OCI-LY7 (cell line): ENCODE results near the gene PGC. TPM values are rescaled to one million over a fixed set of nuclear protein-coding genes. Genes with fewer than 3 reads are reported as not detected.

Experiments
- BruUV-seq: library from RNA; stranded (reverse); fragments of 400-500 nt; replicated peaks from 2 replicates; lab custom pipeline; 2021; lab: Mats Ljungman, UMichigan
- CTCF ChIA-PET: fragments of 300-600 bp; sonication (Branson Sonifier 250); formaldehyde crosslinking; loops from one replicate; lab custom pipeline; 2022; ENCODE audit warnings: antibody characterized with exemption; ENCODE audit not compliant: unreplicated experiment; lab: Charles Lee
- POLR2A ChIA-PET: fragments of 300-600 bp; sonication (Branson Sonifier 250); formaldehyde crosslinking; loops from one replicate; lab custom pipeline; 2022; ENCODE audit warnings: antibody characterized with exemption; lab: Charles Lee
- DNase-seq: peaks from one replicate; pipeline ENCODE4 v3.0.0-alpha.2; 2015; ENCODE audit warnings: low spot score
- H2AFZ ChIP-seq: fragments of 200-600 bp; sonication (generic), shearing (Covaris generic); 2 replicates; pipeline ENCODE4 v1.6.1; 2014; ENCODE audit warnings: mild to moderate bottlenecking, antibody characterized with exemption, low read length, moderate library complexity
- H3K27ac ChIP-seq: fragments of 200-600 bp; sonication (generic); 2 replicates; pipeline ENCODE4 v1.5.1; 2014; ENCODE audit warnings: mixed run types, low read depth, mild to moderate bottlenecking, moderate library complexity, low read length, inconsistent platforms; ENCODE audit not compliant: poor library complexity, severe bottlenecking
- H3K36me3 ChIP-seq: fragments of 200-600 bp; sonication (generic); 2 replicates; pipeline ENCODE4 v1.6.1; 2014; ENCODE audit warnings: mild to moderate bottlenecking, antibody characterized with exemption, low read length, moderate library complexity, mixed read lengths; ENCODE audit not compliant: insufficient read depth
- H3K4me1 ChIP-seq: fragments of 200-600 bp; sonication (generic); 2 replicates; pipeline ENCODE4 v1.5.1; 2014; ENCODE audit warnings: mild to moderate bottlenecking, low read length; ENCODE audit not compliant: insufficient read depth, poor library complexity, severe bottlenecking
- H3K4me2 ChIP-seq: fragments of 200-600 bp; sonication (generic); 2 replicates; pipeline ENCODE4 v1.6.1; 2014; ENCODE audit warnings: mild to moderate bottlenecking, low read length
- H3K4me3 ChIP-seq: fragments of 200-600 bp; sonication (generic); 2 replicates; pipeline ENCODE4 v1.5.1; 2014; ENCODE audit warnings: mild to moderate bottlenecking, low read depth, low read length; ENCODE audit not compliant: poor library complexity, severe bottlenecking
- H3K79me2 ChIP-seq: fragments of 200-600 bp; sonication (generic); 2 replicates; pipeline ENCODE4 v1.6.1; 2016; ENCODE audit warnings: low read depth, mild to moderate bottlenecking, low read length, moderate library complexity, mixed read lengths; ENCODE audit not compliant: insufficient read depth
- H3K9me2 ChIP-seq: fragments of 200-600 bp; sonication (generic); 2 replicates; pipeline ENCODE4 v1.6.1; 2016; ENCODE audit warnings: mild to moderate bottlenecking, low read length, mixed read lengths; ENCODE audit not compliant: insufficient read depth
- H3K9me3 ChIP-seq: fragments of 200-600 bp; sonication (generic); 2 replicates; pipeline ENCODE4 v1.6.1; 2014; ENCODE audit warnings: mild to moderate bottlenecking, mixed run types, low read length, mixed read lengths
- H4K20me1 ChIP-seq: fragments of 200-600 bp; sonication (generic); 2 replicates; pipeline ENCODE4 v1.6.1; 2014; ENCODE audit warnings: mild to moderate bottlenecking, antibody characterized with exemption, low read length, moderate library complexity, mixed read lengths; ENCODE audit not compliant: insufficient read depth
- EZH2phosphoT487 ChIP-seq: fragments of 200-600 bp; sonication (generic); IDR thresholded peaks from 2 replicates; pipeline ENCODE4 v1.6.1; 2018; ENCODE audit warnings: low read depth, borderline replicate concordance, mild to moderate bottlenecking, mixed run types, antibody characterized with exemption, low read length, moderate library complexity, mixed read lengths
- intact Hi-C: fragments of 100-400 bp; cut with micrococcal nuclease; formaldehyde crosslinking; loops from one replicate; pipeline ENCODE4 v1.10.0; 2022; ENCODE audit not compliant: unreplicated experiment
- total RNA-seq, 2 experiments: library from RNA; depleted of rRNA in 1 of 2; stranded (reverse); fragments of >200 nt in 1 of 2; shearing (Covaris generic) in 1 of 2; gene quantifications; 2 replicates each; pipeline ENCODE4 v1.2.3, GENCODE V29; 2014 to 2022
- TF ChIP-seq, protein P1 (sequence below): fragments of 200-600 bp; sonication (generic); conservative IDR thresholded peaks from 2 replicates; pipeline ENCODE4 v1.5.1; 2014; ENCODE audit warnings: mild to moderate bottlenecking, antibody characterized with exemption, low read length, moderate library complexity, mixed read lengths

PGC gene
- total RNA-seq, 2 experiments from 2014 or later = not detected

DNA sequence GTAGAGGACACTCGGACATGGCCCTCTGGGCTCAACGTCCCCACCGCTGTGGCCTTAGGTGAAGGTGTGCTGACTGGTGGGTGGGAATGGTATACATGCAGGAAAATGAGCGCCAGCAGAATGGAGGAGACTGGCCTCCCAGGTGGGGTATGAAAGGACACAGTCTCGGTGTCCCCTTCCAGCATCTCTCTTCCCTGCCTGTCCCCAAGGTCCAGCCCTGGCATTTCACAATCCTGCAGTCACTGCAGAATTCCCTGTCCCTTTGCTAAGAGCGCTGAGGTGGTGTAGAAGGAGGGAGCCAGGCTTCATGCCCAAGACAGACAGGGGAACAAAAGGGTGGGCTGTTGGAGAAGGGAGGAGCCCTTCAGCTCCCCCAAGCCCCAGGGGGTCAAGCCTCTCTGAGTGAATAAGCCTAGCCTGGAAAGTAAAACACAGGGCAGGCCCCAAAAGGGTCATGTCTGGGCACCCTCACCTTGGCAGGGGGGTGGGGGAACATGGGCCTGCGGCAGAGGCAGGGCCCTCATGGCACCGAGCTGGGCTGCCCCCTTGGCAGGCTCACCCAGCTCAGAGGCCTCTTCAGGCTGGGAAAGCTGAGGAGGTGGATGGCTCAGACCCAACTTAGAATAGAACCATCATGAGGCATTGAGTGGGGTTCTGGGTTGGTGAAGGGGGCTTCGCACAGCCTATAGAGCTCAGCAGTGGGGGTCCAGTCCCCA is 35.7 kb downstream of the PGC start:
- ChIA-PET CTCF (no interaction called here), POLR2A (interaction anchor here (0.5 to 0.6 kb wide), 2 partner anchors 278 to 665 kb away, joined by 3 read pairs; no protein-coding TSS in a partner anchor)
- no peaks in the 10 kb centered on the region for H3K9me2 ChIP-seq
- no peak overlapping the region for H3K4me3 ChIP-seq
- BruUV-seq = no TSS peak
- H2AFZ ChIP-seq = no peak overlapping the region
- H3K4me1 ChIP-seq = peaks cover 56% of the 10 kb centered on the region
- intact Hi-C loops = no loop called here
- H4K20me1 ChIP-seq = no peaks in the 10 kb centered on the region
- no peak overlapping the region for H3K4me2 ChIP-seq
- H3K79me2 ChIP-seq = peaks cover 15% of the 10 kb centered on the region; the same call in 1 of the 2 replicates
- H3K27ac ChIP-seq = no peak overlapping the region
- no peak for DNase-seq
- TF ChIP-seq, protein P1, sequence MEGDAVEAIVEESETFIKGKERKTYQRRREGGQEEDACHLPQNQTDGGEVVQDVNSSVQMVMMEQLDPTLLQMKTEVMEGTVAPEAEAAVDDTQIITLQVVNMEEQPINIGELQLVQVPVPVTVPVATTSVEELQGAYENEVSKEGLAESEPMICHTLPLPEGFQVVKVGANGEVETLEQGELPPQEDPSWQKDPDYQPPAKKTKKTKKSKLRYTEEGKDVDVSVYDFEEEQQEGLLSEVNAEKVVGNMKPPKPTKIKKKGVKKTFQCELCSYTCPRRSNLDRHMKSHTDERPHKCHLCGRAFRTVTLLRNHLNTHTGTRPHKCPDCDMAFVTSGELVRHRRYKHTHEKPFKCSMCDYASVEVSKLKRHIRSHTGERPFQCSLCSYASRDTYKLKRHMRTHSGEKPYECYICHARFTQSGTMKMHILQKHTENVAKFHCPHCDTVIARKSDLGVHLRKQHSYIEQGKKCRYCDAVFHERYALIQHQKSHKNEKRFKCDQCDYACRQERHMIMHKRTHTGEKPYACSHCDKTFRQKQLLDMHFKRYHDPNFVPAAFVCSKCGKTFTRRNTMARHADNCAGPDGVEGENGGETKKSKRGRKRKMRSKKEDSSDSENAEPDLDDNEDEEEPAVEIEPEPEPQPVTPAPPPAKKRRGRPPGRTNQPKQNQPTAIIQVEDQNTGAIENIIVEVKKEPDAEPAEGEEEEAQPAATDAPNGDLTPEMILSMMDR = no peak
- TF ChIP-seq EZH2phosphoT487 = no peak
- H3K36me3 ChIP-seq = peaks cover 23% of the 10 kb centered on the region
- no peaks in the 10 kb centered on the region for H3K9me3 ChIP-seq

DNA sequence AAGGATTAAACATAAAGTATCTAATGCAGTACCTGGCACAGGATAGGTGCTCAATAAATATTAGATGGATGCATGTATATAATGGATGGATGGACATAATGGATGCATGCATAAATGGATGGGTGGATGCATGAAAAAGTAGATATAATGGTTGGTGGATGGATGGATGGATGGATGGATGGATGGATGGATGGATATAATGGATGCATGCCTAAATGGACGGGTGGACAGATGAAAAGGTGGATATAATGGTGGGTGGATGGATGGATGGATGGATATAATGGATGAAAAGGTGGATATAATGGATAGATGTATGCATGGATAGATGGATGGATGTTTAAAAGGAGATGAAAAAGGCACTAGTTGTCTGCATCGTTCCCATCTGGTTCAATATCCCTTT is 37.8 kb downstream of the PGC start:
- Histone ChIP-seq H3K27ac (no peak overlapping the region), H3K9me3 (no peaks in the 10 kb centered on the region), H4K20me1 (no peaks in the 10 kb centered on the region), H3K9me2 (no peaks in the 10 kb centered on the region), H3K79me2 (peaks cover 21% of the 10 kb centered on the region), H3K4me2 (no peak overlapping the region), H3K4me3 (no peak overlapping the region), H3K4me1 (peaks cover 58% of the 10 kb centered on the region), H3K36me3 (peaks cover 17% of the 10 kb centered on the region), H2AFZ (no peak overlapping the region)
- intact Hi-C loops = loop anchor here (5.0 kb wide), 2 partner anchors 68 to 313 kb away; partner anchors contain the start of gene FRS3
- TF ChIP-seq, protein P1 = no peak
- POLR2A ChIA-PET = interaction anchor here (2.0 to 8.3 kb wide), 3 partner anchors 8 to 23 kb away, joined by 16 to 118 read pairs (median 65); partner anchors contain the start of gene TFEB
- BruUV-seq = no TSS peak
- DNase-seq = no peak
- CTCF ChIA-PET = interaction anchor here (2.0 to 4.2 kb wide), 2 partner anchors 7 to 24 kb away, joined by 9 to 33 read pairs; no protein-coding TSS in a partner anchor

DNA sequence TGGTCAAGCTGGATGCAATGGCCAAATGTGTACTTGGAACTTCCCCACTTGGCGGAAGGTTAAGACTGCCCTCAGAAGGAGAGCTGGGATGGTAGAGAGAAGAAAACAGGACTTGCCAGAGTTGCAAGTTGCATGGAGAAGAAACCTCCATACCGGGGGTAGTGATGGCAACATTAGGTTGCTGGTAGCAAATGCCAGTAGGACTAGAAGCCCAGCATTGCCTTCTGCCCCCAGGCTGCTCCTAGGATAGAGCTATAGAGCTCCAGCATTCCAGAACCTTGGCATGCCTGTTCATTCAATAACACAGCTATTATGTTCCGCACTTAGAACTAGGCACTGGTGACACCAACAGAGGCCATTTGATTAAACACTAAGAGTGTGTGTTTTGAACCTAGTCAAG is 38.3 kb downstream of the PGC start:
- intact Hi-C loops = loop anchor here (5.0 kb wide), 2 partner anchors 68 to 313 kb away; partner anchors contain the start of gene FRS3
- no peak for DNase-seq
- BruUV-seq = no TSS peak
- Histone ChIP-seq H3K79me2 (peaks cover 26% of the 10 kb centered on the region), H4K20me1 (no peaks in the 10 kb centered on the region), H2AFZ (no peak overlapping the region), H3K27ac (peak overlapping the region; percentile 90), H3K36me3 (peaks cover 14% of the 10 kb centered on the region; the same call in 1 of the 2 replicates), H3K4me3 (no peak overlapping the region), H3K9me3 (no peaks in the 10 kb centered on the region), H3K4me1 (peaks cover 58% of the 10 kb centered on the region), H3K9me2 (no peaks in the 10 kb centered on the region), H3K4me2 (peak overlapping the region; percentile 99)
- TF ChIP-seq, protein P1 = no peak
- TF ChIP-seq EZH2phosphoT487 = no peak
- ChIA-PET CTCF (interaction anchor here (1.3 to 4.2 kb wide), 4 partner anchors 8 to 25 kb away, joined by 6 to 33 read pairs (median 9); no protein-coding TSS in a partner anchor), POLR2A (interaction anchor here (0.5 to 8.3 kb wide), 4 partner anchors 9 to 195 kb away, joined by 3 to 118 read pairs (median 40); partner anchors contain the start of gene TFEB)
